Measurements from ENCODE around the gene GPR31.

- TF ChIP-seq CTCF (IDR thresholded peaks at IDR 0.05) (no peak), EZH2 (IDR thresholded peaks at IDR 0.05; ENCODE audit: borderline replicate concordance, insufficient read depth, low read depth, low read length, poor library complexity, severe bottlenecking) (no peak)
Observed at GRCh38 chr6:167116109-167116837, 41.5 kb downstream of the GPR31 start.
